ENCODE data around the gene PAX7. TPM values are rescaled to one million over a fixed set of nuclear protein-coding genes. Genes with fewer than 3 reads are reported as not detected.

The PAX7 gene
- total and polyA plus RNA-seq, 2 of the 4 experiments (the other 2 are of a cell fraction): not detected

DNA sequence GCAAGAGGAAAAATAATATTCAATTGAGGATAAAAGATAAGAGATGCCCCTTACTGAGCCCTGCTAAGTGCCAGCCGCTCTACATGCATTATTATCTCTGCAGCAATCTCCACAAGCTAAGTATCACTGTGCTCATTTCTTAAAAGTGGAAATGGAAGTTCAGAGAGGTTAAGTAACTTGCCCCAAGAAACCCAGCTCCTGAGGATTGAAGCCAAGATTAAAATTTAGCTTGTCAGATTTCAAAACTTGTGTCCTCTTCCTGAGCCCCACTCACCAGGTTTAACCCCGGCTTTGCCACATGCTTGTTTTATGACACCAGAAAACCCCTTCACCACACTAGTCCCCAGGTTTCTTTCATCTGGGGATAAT is 11.2 kb upstream of the PAX7 start:
- no peaks in the 10 kb centered on the region for H3K9me1 ChIP-seq (ENCODE audit: insufficient read depth, low read length)
- WGBS, 2 experiments (ENCODE audit: extremely low coverage in 2 of 2, insufficient read length in 1 of 2): no CpG with 5 or more reads among the region's 2 CpGs
- H3K4me1 ChIP-seq (ENCODE audit: control insufficient read depth, insufficient read depth, low read length): no peaks in the 10 kb centered on the region
- intact Hi-C loops (cut with micrococcal nuclease) (no loop called here), in situ Hi-C loops (cut with MboI; ENCODE audit: low sequenced_read_pairs) (no loop called here), dilution Hi-C loops (cut with HindIII; ENCODE audit: low sequenced_read_pairs, unreplicated experiment) (no loop called here)
- no peak overlapping the region for H3K14ac ChIP-seq (replicated peaks; ENCODE audit: low read depth, low read length)
- no peak overlapping the region for H2AK5ac ChIP-seq (ENCODE audit: low read depth, low read length)
- no peak overlapping the region for H3K18ac ChIP-seq (ENCODE audit: low read depth, low read length)
- CTCF ChIA-PET: no interaction called here
- no TSS peak for BruUV-seq (replicated peaks)
- no peaks in the 10 kb centered on the region for H3K79me1 ChIP-seq (ENCODE audit: low read depth in 1 of 2, low read length in 2 of 2)
- H4K5ac ChIP-seq (ENCODE audit: low read depth, low read length): no peak overlapping the region
- H3K4me3 ChIP-seq (ENCODE audit: insufficient read depth, low read depth, low read length): no peak overlapping the region
- no peak overlapping the region for H2BK20ac ChIP-seq (ENCODE audit: low read depth, low read length)
- no peak overlapping the region for H3K4me2 ChIP-seq (ENCODE audit: low read depth, low read length)
- H3K9me3 ChIP-seq (ENCODE audit: control insufficient read depth, insufficient read depth, low read length): no peaks in the 10 kb centered on the region
- H3K27me3 ChIP-seq (ENCODE audit: control insufficient read depth, insufficient read depth, low read length): no peaks in the 10 kb centered on the region
- H4K91ac ChIP-seq (ENCODE audit: insufficient read depth, low read depth, low read length): no peak overlapping the region
- DNase-seq (no peak), ATAC-seq (ENCODE audit: low read depth) (no peak)
- no peak overlapping the region for H2BK15ac ChIP-seq (ENCODE audit: low read depth, low read length)
- no peaks in the 10 kb centered on the region for H4K20me1 ChIP-seq (ENCODE audit: insufficient read depth, low read length)
- H3K4ac ChIP-seq (ENCODE audit: low read depth, low read length): no peak overlapping the region
- H4K8ac ChIP-seq (ENCODE audit: low read depth in 2 of 2, low read length in 2 of 2): no peak overlapping the region
- no peak overlapping the region for H3K27ac ChIP-seq (ENCODE audit: insufficient read depth, low read length)
- H3K23ac ChIP-seq (ENCODE audit: low read depth, low read length): no peak overlapping the region
- H2AK9ac ChIP-seq (replicated peaks; ENCODE audit: low read depth, low read length, poor library complexity): no peak overlapping the region
- TF ChIP-seq RAD21 (IDR thresholded peaks at IDR 0.05; ENCODE audit: low read length): no peak
- TF ChIP-seq, protein P1, sequence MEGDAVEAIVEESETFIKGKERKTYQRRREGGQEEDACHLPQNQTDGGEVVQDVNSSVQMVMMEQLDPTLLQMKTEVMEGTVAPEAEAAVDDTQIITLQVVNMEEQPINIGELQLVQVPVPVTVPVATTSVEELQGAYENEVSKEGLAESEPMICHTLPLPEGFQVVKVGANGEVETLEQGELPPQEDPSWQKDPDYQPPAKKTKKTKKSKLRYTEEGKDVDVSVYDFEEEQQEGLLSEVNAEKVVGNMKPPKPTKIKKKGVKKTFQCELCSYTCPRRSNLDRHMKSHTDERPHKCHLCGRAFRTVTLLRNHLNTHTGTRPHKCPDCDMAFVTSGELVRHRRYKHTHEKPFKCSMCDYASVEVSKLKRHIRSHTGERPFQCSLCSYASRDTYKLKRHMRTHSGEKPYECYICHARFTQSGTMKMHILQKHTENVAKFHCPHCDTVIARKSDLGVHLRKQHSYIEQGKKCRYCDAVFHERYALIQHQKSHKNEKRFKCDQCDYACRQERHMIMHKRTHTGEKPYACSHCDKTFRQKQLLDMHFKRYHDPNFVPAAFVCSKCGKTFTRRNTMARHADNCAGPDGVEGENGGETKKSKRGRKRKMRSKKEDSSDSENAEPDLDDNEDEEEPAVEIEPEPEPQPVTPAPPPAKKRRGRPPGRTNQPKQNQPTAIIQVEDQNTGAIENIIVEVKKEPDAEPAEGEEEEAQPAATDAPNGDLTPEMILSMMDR (conservative IDR thresholded peaks at IDR 0.05; ENCODE audit: low read depth, low read length): no peak
- TF ChIP-seq RFX5 (IDR thresholded peaks at IDR 0.05; ENCODE audit: low read depth, low read length): no peak
- TF ChIP-seq MAFK (IDR thresholded peaks at IDR 0.05; ENCODE audit: low read depth, low read length): no peak
- TF ChIP-seq, protein P2, sequence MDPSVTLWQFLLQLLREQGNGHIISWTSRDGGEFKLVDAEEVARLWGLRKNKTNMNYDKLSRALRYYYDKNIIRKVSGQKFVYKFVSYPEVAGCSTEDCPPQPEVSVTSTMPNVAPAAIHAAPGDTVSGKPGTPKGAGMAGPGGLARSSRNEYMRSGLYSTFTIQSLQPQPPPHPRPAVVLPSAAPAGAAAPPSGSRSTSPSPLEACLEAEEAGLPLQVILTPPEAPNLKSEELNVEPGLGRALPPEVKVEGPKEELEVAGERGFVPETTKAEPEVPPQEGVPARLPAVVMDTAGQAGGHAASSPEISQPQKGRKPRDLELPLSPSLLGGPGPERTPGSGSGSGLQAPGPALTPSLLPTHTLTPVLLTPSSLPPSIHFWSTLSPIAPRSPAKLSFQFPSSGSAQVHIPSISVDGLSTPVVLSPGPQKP (IDR thresholded peaks at IDR 0.05; ENCODE audit: borderline replicate concordance, low read depth, low read length): no peak
- TF ChIP-seq, protein P3, sequence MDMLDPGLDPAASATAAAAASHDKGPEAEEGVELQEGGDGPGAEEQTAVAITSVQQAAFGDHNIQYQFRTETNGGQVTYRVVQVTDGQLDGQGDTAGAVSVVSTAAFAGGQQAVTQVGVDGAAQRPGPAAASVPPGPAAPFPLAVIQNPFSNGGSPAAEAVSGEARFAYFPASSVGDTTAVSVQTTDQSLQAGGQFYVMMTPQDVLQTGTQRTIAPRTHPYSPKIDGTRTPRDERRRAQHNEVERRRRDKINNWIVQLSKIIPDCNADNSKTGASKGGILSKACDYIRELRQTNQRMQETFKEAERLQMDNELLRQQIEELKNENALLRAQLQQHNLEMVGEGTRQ (IDR thresholded peaks at IDR 0.05; ENCODE audit: low read depth, low read length): no peak
- no peak overlapping the region for H2BK5ac ChIP-seq (ENCODE audit: low read depth, low read length, poor library complexity, severe bottlenecking)
- no peak overlapping the region for H2AFZ ChIP-seq (replicated peaks; ENCODE audit: low read length, poor library complexity)
- no peaks in the 10 kb centered on the region for H3K36me3 ChIP-seq (ENCODE audit: control insufficient read depth, insufficient read depth, low read length)
- H2BK120ac ChIP-seq (ENCODE audit: low read depth, low read length): no peak overlapping the region
- POLR2A ChIA-PET (ENCODE audit: unreplicated experiment): no interaction called here
- no peak overlapping the region for H3K9ac ChIP-seq (ENCODE audit: low read depth, low read length)
- H3K56ac ChIP-seq (ENCODE audit: extremely low read depth, insufficient read depth, low read length): no peak overlapping the region

All from IMR-90 (cell line).